HepG2 (cell line): ENCODE data around the gene SELPLG. TPM values are rescaled to one million over a fixed set of nuclear protein-coding genes. Genes with fewer than 3 reads are reported as not detected.

ENCODE experiments used
- ATAC-seq: fragments of 200-7000 bp; cut with Tn5 transposase; 3 replicates; pipeline ENCODE4 v1.9.1; 2020; ENCODE audit warnings: mild to moderate bottlenecking, moderate library complexity
- BruUV-seq: library from RNA; stranded (reverse); fragments of 400-500 nt; replicated peaks from 2 replicates; lab custom pipeline; 2021; lab: Mats Ljungman, UMichigan
- CTCF ChIA-PET: fragments of 300-600 bp; formaldehyde crosslinking; extraction: SDS; loops from one replicate; lab custom pipeline; 2021; ENCODE audit warnings: low total read pairs, inconsistent platforms, low intra/inter-chr PET ratio; lab: Yijun Ruan, JAX
- POLR2A ChIA-PET: fragments of 350-600 bp; sonication (Branson Sonifier 250); formaldehyde crosslinking; loops from one replicate; lab custom pipeline; 2020; ENCODE audit warnings: antibody characterized with exemption, inconsistent platforms; lab: Yijun Ruan, JAX
- DNase-seq: peaks from one replicate; pipeline ENCODE4 v3.0.0-alpha.2; 2015; ENCODE audit warnings: low spot score
- FAIRE-seq: peaks from 3 replicates; lab custom pipeline; 2011; peaks lifted over from hg19 to GRCh38; lab: Jason Lieb, UNC
- H2AFZ ChIP-seq: one replicate; pipeline ENCODE4 v1.6.1; 2011; ENCODE audit warnings: low read length, inconsistent platforms
- H3K27ac ChIP-seq: fragments of 300-600 bp; 3 replicates; pipeline ENCODE4 v1.8.0; 2011; ENCODE audit warnings: mixed run types, mild to moderate bottlenecking, mixed read lengths, low read length, inconsistent platforms; ENCODE audit not compliant: insufficient read depth; ENCODE audit errors: extremely low read length
- H3K27me3 ChIP-seq, 2 experiments: fragments of 200-600 bp in 1 of 2; 2 replicates in 1 of 2; 3 replicates in 1 of 2; pipeline versions ENCODE4 v1.6.0 to v1.8.0; 2011; ENCODE audit warnings: low read length in 2 of 2, mild to moderate bottlenecking in 2 of 2, moderate library complexity in 2 of 2, inconsistent platforms in 1 of 2; ENCODE audit not compliant: insufficient read depth in 2 of 2, control insufficient read depth in 1 of 2
- H3K36me3 ChIP-seq, 2 experiments: fragments of 200-600 bp in 1 of 2; replicated peaks in 1 of 2; 2 replicates in 1 of 2; 3 replicates in 1 of 2; pipeline versions ENCODE4 v1.5.1 to v1.8.0; 2011; ENCODE audit warnings: low read length in 2 of 2, inconsistent platforms in 1 of 2; ENCODE audit not compliant: insufficient read depth in 2 of 2, control insufficient read depth in 1 of 2
- H3K4me1 ChIP-seq: 2 replicates; pipeline ENCODE4 v1.5.1; 2012; ENCODE audit warnings: low read length, inconsistent platforms; ENCODE audit not compliant: insufficient read depth
- H3K4me2 ChIP-seq: 2 replicates; pipeline ENCODE4 v1.6.0; 2011; ENCODE audit warnings: low read depth, low read length, inconsistent platforms
- H3K4me3 ChIP-seq, 3 experiments: fragments of 200-600 bp in 1 of 3; sonication (generic), shearing (Covaris generic) in 1 of 3; replicated peaks in 1 of 3; 2 replicates each; pipeline ENCODE4 v1.5.1; 2011 to 2016; ENCODE audit warnings: low read length in 3 of 3, inconsistent platforms in 2 of 3, low read depth in 2 of 3, mild to moderate bottlenecking in 2 of 3, control low read depth in 1 of 3, mixed read lengths in 1 of 3; ENCODE audit not compliant: insufficient read depth in 1 of 3
- H3K79me2 ChIP-seq: one replicate; pipeline ENCODE4 v1.6.1; 2011; ENCODE audit warnings: low read length, inconsistent platforms; ENCODE audit not compliant: insufficient read depth
- H3K9ac ChIP-seq: 2 replicates; pipeline ENCODE4 v1.6.0; 2011; ENCODE audit warnings: mild to moderate bottlenecking, low read depth, low read length, inconsistent platforms; ENCODE audit not compliant: insufficient read depth
- H3K9me3 ChIP-seq: 2 replicates; pipeline ENCODE4 v1.5.1; 2012; ENCODE audit warnings: mild to moderate bottlenecking, low read length
- H4K20me1 ChIP-seq: 2 replicates; pipeline ENCODE4 v1.6.0; 2011; ENCODE audit warnings: inconsistent platforms, mild to moderate bottlenecking, low read length, moderate library complexity; ENCODE audit not compliant: insufficient read depth
- ATAD3A ChIP-seq: sonication (generic); formaldehyde crosslinking; IDR thresholded peaks from 2 replicates; pipeline ENCODE4 v1.4.0; 2020; ENCODE audit warnings: missing genetic modification reagents
- ATF7-NPFF ChIP-seq: sonication (generic); formaldehyde crosslinking; IDR thresholded peaks from 2 replicates; pipeline ENCODE4 v1.8.1; 2023; ENCODE audit warnings: mild to moderate bottlenecking, low read depth, missing genetic modification reagents, moderate library complexity
- CREM ChIP-seq, 2 experiments: sonication (generic) in 1 of 2; formaldehyde crosslinking in 1 of 2; IDR thresholded peaks; 2 replicates each; pipeline versions ENCODE4 v1.4.0 to v1.6.1; 2016 to 2020; ENCODE audit warnings: antibody characterized with exemption in 1 of 2, mild to moderate bottlenecking in 1 of 2, missing genetic modification reagents in 1 of 2
- FOXP1 ChIP-seq, 2 experiments: fragments of 450-650 bp in 1 of 2; IDR thresholded peaks; 2 replicates each; pipeline ENCODE4 v1.6.1; 2017 to 2018; ENCODE audit warnings: antibody characterized with exemption in 1 of 2
- HINFP ChIP-seq: sonication (generic); formaldehyde crosslinking; IDR thresholded peaks from 2 replicates; pipeline ENCODE4 v1.4.0; 2020; ENCODE audit warnings: low read depth, mild to moderate bottlenecking, missing genetic modification reagents
- HNF1A ChIP-seq, 2 experiments: sonication (generic) in 1 of 2; formaldehyde crosslinking in 1 of 2; IDR thresholded peaks; 2 replicates each; pipeline versions ENCODE4 v1.4.0 to v1.6.1; 2016 to 2020; ENCODE audit warnings: borderline replicate concordance in 1 of 2, low read depth in 1 of 2, mild to moderate bottlenecking in 1 of 2, missing genetic modification reagents in 1 of 2
- PCBP1 ChIP-seq: fragments of 200-400 bp; formaldehyde crosslinking; IDR thresholded peaks from 2 replicates; pipeline ENCODE4 v1.6.1; 2017; ENCODE audit warnings: mild to moderate bottlenecking, low read depth, low read length, borderline replicate concordance
- PITX1 ChIP-seq: sonication (generic); formaldehyde crosslinking; IDR thresholded peaks from 2 replicates; pipeline ENCODE4 v1.5.1; 2020; ENCODE audit warnings: mild to moderate bottlenecking, missing genetic modification reagents
- ZNF451 ChIP-seq: sonication (generic); formaldehyde crosslinking; IDR thresholded peaks from 2 replicates; pipeline ENCODE4 v1.5.0; 2020; ENCODE audit warnings: mild to moderate bottlenecking, missing genetic modification reagents
- ZNF614 ChIP-seq: IDR thresholded peaks from 2 replicates; pipeline ENCODE4 v1.6.1; 2018; ENCODE audit warnings: missing biosample characterization, missing genetic modification reagents, inconsistent platforms, borderline replicate concordance
- ZNF776 ChIP-seq: sonication (generic); formaldehyde crosslinking; IDR thresholded peaks from 2 replicates; pipeline ENCODE4 v1.4.0; 2020; ENCODE audit warnings: mild to moderate bottlenecking, missing genetic modification reagents
- WGBS: methylation state at CpG from one replicate; pipeline ENCODE4 v1.1.6; 2017; ENCODE audit warnings: low lambda C conversion rate; 5-methylcytosine and 5-hydroxymethylcytosine counted together
- in situ Hi-C: cut with HindIII; loops from 2 replicates; pipeline ENCODE4 v1.10.0; 2017; ENCODE audit warnings: low pct_unique_long_range_greater_than_20kb; ENCODE audit not compliant: extremely low pct_ligation_motif_present
- intact Hi-C: fragments of 100-400 bp; cut with micrococcal nuclease; formaldehyde crosslinking; loops from one replicate; pipeline ENCODE4 v1.10.0; 2022; ENCODE audit not compliant: unreplicated experiment
- polyA plus RNA-seq, 8 experiments: library from polyadenylated mRNA; depleted of rRNA in 3 of 8; stranded (reverse) in 7 of 8; unstranded in 1 of 8; fragments of >200 nt; fragmentation: Illumina TruSeq in 4 of 8; extraction: Trizol in 4 of 8; gene quantifications; 2 replicates each; pipeline versions ENCODE4 v1.2.1 to v1.2.3, GENCODE V29; 2011 to 2016; ENCODE audit warnings: low read depth in 4 of 8, missing spikeins in 1 of 8, mixed read lengths in 1 of 8; ENCODE audit not compliant: insufficient read depth in 1 of 8
- total RNA-seq, 5 experiments: library from RNA; depleted of rRNA; stranded (reverse); fragments of >200 nt; fragmentation: Illumina TruSeq; extraction: Trizol; gene quantifications; 2 replicates each; pipeline ENCODE4 v1.2.3, GENCODE V29; 2016; ENCODE audit warnings: low read depth in 1 of 5
- TF ChIP-seq, protein P1 (sequence below): sonication (generic); formaldehyde crosslinking; conservative IDR thresholded peaks from 2 replicates; pipeline ENCODE4 v1.4.0; 2020; ENCODE audit warnings: mild to moderate bottlenecking, missing genetic modification reagents, moderate library complexity

Gene SELPLG
- total and polyA plus RNA-seq, 2 of the 13 experiments (the other 11 are each of a cell fraction or from before 2014, with no cell fraction given): 0.12 TPM; not detected in 1

DNA sequence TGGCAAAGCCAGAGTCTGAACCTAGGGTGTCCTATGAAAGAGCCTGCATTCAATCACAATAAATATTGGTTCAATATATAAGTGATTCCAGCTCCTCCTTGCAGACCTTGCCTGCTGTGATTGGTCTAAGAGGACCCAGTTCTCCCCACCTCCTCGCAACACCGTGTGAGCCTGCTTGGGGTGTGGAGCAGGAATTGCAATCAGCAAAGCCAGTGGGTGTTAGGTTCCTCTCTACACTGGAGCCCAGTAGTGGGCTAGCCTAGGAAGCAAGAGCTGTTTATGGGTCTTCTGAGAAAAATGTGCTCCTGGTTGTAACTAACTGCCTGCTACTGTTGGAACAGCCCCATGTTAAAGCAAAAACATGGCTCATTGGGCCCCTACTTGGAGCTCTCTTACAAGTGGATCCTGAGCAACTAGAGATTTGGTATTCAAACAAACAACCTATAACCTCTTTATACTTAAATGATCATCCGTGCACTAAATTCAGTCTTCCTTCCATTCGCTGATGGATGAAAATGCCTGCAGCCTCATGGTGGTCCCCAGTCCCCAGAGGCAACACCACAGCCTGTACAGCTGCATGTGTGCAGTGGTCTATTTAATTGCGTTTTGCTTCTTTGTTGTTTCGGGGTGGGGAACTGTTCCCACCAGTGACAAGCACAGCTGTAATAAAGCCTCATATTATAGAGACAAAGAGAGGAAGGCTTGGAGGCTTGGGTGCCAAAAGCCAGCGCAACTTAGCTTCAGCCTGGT is 3.7 kb upstream of the SELPLG start:
- Histone ChIP-seq H3K27me3 (peaks cover 2 to 24% of the 10 kb centered on the region in 2 experiments; a peak in 4 of 5 replicates), H3K9me3 (no peaks in the 10 kb centered on the region), H3K79me2 (no peaks in the 10 kb centered on the region), H2AFZ (no peak overlapping the region), H3K4me3 (no peak overlapping the region), H3K27ac (no peak overlapping the region), H3K9ac (no peak overlapping the region), H3K4me1 (peaks cover 39% of the 10 kb centered on the region), H3K4me2 (no peak overlapping the region; the same call in 1 of the 2 replicates), H3K36me3 (no peaks in the 10 kb centered on the region), H4K20me1 (no peaks in the 10 kb centered on the region; the same call in 1 of the 2 replicates)
- in situ Hi-C loops (no loop called here), intact Hi-C loops (no loop called here)
- TF ChIP-seq FOXP1 (IDR thresholded peaks at IDR 0.05) (no peak), FOXP1 (CRISPR knock-in tag; IDR thresholded peaks at IDR 0.05) (no peak), PITX1 (no peak), ZNF776 (no peak), HNF1A (IDR thresholded peaks at IDR 0.05; ENCODE audit: low read depth) (no peak), HNF1A (CRISPR knock-in tag; IDR thresholded peaks at IDR 0.05; ENCODE audit: borderline replicate concordance) (no peak), ZNF614 (no peak), PCBP1 (no peak), ATF7-NPFF (no peak), ZNF451 (CRISPR knock-in tag) (no peak), HINFP (CRISPR knock-in tag) (no peak), CREM (IDR thresholded peaks at IDR 0.05) (no peak), CREM (CRISPR knock-in tag; IDR thresholded peaks at IDR 0.05) (no peak), ATAD3A (CRISPR knock-in tag) (no peak)
- TF ChIP-seq, protein P1, sequence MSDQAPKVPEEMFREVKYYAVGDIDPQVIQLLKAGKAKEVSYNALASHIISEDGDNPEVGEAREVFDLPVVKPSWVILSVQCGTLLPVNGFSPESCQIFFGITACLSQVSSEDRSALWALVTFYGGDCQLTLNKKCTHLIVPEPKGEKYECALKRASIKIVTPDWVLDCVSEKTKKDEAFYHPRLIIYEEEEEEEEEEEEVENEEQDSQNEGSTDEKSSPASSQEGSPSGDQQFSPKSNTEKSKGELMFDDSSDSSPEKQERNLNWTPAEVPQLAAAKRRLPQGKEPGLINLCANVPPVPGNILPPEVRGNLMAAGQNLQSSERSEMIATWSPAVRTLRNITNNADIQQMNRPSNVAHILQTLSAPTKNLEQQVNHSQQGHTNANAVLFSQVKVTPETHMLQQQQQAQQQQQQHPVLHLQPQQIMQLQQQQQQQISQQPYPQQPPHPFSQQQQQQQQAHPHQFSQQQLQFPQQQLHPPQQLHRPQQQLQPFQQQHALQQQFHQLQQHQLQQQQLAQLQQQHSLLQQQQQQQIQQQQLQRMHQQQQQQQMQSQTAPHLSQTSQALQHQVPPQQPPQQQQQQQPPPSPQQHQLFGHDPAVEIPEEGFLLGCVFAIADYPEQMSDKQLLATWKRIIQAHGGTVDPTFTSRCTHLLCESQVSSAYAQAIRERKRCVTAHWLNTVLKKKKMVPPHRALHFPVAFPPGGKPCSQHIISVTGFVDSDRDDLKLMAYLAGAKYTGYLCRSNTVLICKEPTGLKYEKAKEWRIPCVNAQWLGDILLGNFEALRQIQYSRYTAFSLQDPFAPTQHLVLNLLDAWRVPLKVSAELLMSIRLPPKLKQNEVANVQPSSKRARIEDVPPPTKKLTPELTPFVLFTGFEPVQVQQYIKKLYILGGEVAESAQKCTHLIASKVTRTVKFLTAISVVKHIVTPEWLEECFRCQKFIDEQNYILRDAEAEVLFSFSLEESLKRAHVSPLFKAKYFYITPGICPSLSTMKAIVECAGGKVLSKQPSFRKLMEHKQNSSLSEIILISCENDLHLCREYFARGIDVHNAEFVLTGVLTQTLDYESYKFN (CRISPR knock-in tag): no peak
- DNase-seq: no peak
- ChIA-PET CTCF (no interaction called here), POLR2A (no interaction called here)
- FAIRE-seq: no peak
- WGBS: 71% methylated on average over 7 of the region's 7 CpGs
- BruUV-seq: no TSS peak
- no peak for ATAC-seq
